HAP-1 (cell line): ENCODE results near the gene VEPH1.

ENCODE experiments used
- DNase-seq, 2 experiments: peaks; one replicate each; pipeline ENCODE4 v3.0.0-alpha.2; 2016 to 2020; ENCODE audit warnings: low spot score in 2 of 2
- H3K27me3 ChIP-seq: fragments of 250-450 bp; sonication (Bioruptor Pico); 2 replicates; pipeline ENCODE4 v1.5.1; 2020; ENCODE audit warnings: low read depth, mild to moderate bottlenecking, moderate library complexity
- H3K36me3 ChIP-seq: fragments of 250-450 bp; sonication (Bioruptor Pico); replicated peaks from 2 replicates; pipeline ENCODE4 v1.5.1; 2020; ENCODE audit warnings: mild to moderate bottlenecking
- H3K4me1 ChIP-seq: fragments of 250-450 bp; sonication (Bioruptor Pico); 2 replicates; pipeline ENCODE4 v1.5.1; 2020; ENCODE audit warnings: mild to moderate bottlenecking
- H3K4me3 ChIP-seq: fragments of 250-450 bp; sonication (Bioruptor Pico); 2 replicates; pipeline ENCODE4 v1.5.1; 2020; ENCODE audit warnings: mild to moderate bottlenecking, moderate library complexity
- H3K9me3 ChIP-seq: fragments of 250-450 bp; sonication (Bioruptor Pico); 2 replicates; pipeline ENCODE4 v1.5.1; 2020; ENCODE audit warnings: mild to moderate bottlenecking, moderate library complexity
- in situ Hi-C: fragments of 300-500 bp; cut with MboI; formaldehyde crosslinking; loops from 3 replicates; pipeline ENCODE4 v1.14.3; 2020; ENCODE audit warnings: low sequenced_read_pairs, inconsistent platforms, mixed read lengths

Gene VEPH1

DNA sequence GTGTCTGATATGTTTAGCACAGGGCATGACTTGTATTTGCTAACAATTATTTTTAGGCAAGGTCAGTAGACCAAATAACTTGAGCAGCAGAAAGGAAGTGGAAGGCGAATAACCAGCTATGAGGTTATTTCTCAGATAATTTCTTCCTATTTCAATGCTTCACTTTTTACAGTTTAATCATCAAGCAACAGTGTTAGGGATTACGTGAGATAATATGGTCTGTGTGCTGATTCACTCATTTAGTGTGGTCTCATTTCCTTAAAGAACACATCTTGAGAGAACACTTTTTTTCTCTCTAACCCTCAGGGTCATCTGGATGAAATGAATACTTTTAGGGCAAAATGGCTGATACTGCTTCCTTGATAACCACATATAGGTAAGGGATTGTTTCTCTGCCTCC is 217.2 kb downstream of the VEPH1 start:
- in situ Hi-C loops, result no loop called here
- no peak overlapping the region for H3K4me3 ChIP-seq
- no peaks in the 10 kb centered on the region for H3K36me3 ChIP-seq
- no peak for DNase-seq
- no peaks in the 10 kb centered on the region for H3K27me3 ChIP-seq
- no peaks in the 10 kb centered on the region for H3K4me1 ChIP-seq
- H3K9me3 ChIP-seq, result no peaks in the 10 kb centered on the region

DNA sequence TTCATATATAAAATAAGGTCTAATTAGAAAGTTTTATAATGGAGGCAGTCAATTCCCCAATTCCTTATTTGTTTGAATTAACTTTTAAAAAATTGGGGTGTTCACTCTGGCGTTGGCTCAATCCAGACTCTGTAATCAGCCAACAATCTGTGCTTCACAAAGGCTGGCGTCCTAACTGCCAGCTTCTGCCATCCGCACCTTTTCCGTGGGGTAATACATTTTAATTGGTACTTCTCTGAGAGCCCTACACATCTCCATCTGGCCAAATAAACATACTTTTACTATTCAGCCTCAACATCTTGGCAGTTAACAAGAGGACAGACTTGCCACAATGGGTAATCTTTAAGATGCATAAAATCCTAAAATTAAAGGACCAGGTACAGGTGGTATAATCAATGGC is 218.1 kb downstream of the VEPH1 start:
- in situ Hi-C loops, result no loop called here
- H3K27me3 ChIP-seq, result no peaks in the 10 kb centered on the region
- H3K36me3 ChIP-seq, result no peaks in the 10 kb centered on the region
- H3K4me3 ChIP-seq, result no peak overlapping the region
- H3K4me1 ChIP-seq, result no peaks in the 10 kb centered on the region
- no peaks in the 10 kb centered on the region for H3K9me3 ChIP-seq
- no peak for DNase-seq

DNA sequence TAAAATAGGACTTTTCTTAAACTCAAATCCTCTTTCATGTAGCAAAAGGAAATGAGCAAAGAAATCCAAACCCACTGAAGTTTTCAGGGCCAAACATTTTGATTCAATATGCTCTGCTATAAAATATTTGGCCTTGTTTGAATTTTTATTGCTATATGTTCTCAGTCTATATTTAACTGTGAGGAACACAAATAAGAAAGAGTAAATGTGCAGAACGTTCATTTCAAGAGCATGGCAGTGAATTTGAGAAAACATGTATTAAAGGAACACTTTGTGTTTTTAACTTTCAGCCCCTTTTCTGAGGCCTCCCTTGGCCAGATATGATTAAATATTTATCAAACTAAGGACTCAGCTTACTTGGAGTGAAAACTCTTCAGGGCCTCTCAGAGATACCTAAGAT is 218.5 kb downstream of the VEPH1 start:
- no peak for DNase-seq
- no peaks in the 10 kb centered on the region for H3K4me1 ChIP-seq
- no peak overlapping the region for H3K4me3 ChIP-seq
- H3K9me3 ChIP-seq, result no peaks in the 10 kb centered on the region
- H3K36me3 ChIP-seq, result no peaks in the 10 kb centered on the region
- H3K27me3 ChIP-seq, result no peaks in the 10 kb centered on the region
- in situ Hi-C loops, result no loop called here

DNA sequence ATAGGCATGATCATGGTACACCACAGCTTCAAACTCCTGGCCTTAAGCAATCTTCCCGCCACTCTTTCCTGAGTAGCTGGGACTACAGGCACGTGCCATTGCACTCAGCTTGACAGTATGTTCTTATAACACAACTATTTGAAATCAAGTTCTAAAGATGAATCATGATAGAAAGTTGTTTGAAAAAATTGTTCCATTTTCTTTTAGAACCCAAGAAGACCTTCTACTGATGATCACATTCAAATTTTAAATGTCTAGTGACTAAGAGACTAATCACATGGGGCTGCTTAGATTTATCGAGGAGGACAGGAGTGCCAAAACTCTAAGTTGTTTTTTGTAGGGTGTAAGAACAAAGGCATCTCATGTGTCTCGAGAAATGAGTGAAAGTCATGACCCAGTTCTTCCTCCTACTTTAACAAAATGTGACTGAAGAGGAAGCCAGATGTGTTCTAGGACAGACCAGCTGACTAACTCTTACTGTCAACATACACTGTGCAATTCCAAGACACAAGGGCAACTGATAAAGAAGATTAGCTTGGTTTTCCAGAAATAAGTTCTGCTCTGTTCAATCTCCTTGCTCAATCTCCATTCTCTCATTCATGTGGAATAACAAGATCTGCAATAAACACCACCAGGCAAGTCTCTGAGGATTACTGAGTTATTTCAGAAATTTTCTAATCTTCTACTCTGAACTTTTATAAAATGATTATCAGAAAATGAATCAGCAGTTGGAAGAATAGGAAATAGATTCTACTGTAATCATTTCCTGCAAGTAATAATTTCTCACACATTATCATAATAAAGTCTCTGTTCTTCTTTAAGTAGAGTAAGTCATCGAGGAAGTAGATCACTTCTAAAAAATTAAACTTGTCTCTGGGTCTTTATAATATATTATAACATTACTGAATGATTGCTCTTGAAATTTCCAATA is 220.7 kb downstream of the VEPH1 start:
- H3K4me3 ChIP-seq, result no peak overlapping the region
- in situ Hi-C loops, result no loop called here
- no peak for DNase-seq
- no peaks in the 10 kb centered on the region for H3K9me3 ChIP-seq
- no peaks in the 10 kb centered on the region for H3K36me3 ChIP-seq
- H3K27me3 ChIP-seq, result no peaks in the 10 kb centered on the region
- no peaks in the 10 kb centered on the region for H3K4me1 ChIP-seq

DNA sequence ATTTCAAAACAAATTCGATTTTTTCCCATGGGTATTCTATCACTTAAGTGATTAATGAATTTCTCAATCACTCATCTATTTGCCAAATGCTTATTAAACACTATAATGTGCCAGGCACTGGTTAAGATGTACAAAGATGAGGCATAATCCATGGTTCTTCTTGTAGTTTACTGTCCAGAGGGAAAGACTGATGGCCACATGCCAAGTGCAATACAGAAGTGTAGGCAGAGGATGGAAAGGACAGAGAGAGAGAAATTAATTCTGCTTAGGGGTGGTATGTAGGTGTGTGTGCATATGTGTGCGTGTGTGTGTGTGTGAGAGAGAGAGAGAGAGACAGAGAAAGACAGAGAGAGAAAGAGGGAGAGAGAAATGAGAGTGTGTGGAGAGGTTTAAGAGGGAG is 222.4 kb downstream of the VEPH1 start:
- Histone ChIP-seq H3K9me3 (no peaks in the 10 kb centered on the region), H3K36me3 (no peaks in the 10 kb centered on the region), H3K4me1 (no peaks in the 10 kb centered on the region), H3K4me3 (no peak overlapping the region), H3K27me3 (no peaks in the 10 kb centered on the region)
- in situ Hi-C loops, result no loop called here
- DNase-seq, result no peak

DNA sequence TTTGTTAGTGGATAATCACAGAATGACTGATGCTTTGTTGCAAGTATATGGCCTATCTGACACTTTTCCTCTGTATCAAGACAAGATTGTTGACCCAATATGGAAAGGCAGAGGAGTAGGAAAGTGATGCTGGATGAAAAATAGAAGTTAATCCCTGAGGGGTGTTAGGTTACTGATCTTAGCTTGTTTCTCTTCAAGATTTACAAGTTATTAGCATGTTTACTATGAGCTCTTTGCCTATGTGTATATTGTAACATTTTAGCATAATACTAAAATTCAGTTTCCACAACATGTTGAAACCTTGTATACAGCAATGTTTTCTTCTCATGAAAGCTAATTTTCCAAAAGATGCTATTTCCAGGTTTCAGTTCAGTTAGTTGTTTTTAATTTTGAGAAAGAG is 222.9 kb downstream of the VEPH1 start:
- no peaks in the 10 kb centered on the region for H3K27me3 ChIP-seq
- no peaks in the 10 kb centered on the region for H3K36me3 ChIP-seq
- no peaks in the 10 kb centered on the region for H3K4me1 ChIP-seq
- in situ Hi-C loops, result no loop called here
- H3K9me3 ChIP-seq, result no peaks in the 10 kb centered on the region
- DNase-seq, result no peak
- no peak overlapping the region for H3K4me3 ChIP-seq

DNA sequence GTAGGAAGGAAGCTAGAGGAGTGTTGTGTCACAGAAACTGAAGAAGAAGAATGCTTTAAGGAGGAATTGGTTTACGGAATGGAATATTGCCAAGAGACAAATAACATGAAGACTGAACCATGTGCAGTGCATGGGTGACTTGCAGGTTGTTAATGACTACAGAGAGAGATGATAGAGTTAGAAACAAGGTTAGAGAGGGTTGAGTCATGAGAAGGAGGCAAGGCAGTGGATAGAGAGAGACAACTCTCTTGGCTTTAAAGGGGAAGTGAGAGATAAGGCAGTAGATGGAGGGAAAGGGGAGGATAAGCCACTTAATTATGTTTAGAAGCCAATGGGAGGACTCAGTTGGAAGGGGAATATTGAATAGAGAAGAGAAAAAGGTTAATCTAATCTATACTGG is 224.0 kb downstream of the VEPH1 start:
- H3K9me3 ChIP-seq, result no peaks in the 10 kb centered on the region
- H3K4me3 ChIP-seq, result no peak overlapping the region
- no peaks in the 10 kb centered on the region for H3K4me1 ChIP-seq
- no peaks in the 10 kb centered on the region for H3K27me3 ChIP-seq
- no peaks in the 10 kb centered on the region for H3K36me3 ChIP-seq
- in situ Hi-C loops, result no loop called here
- DNase-seq, result no peak

DNA sequence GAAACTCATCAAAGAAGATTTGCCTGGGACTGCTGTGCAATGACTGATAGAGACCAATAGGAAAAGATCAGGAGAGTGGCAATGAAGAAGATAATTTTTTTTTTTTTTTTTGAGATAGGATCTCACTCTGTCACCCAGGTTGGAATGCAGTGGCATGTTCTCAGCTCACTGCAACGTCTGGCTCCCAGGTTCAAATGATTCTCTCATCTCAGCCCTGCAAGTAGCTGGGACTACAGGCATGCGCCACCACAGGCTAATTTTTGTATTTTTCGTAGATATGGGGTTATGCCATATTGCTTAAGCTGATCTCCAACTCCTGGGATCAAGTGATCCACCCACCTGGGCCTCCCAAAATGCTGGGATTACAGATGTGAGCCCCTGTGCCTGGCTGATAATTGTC is 226.4 kb downstream of the VEPH1 start:
- DNase-seq, result no peak

DNA sequence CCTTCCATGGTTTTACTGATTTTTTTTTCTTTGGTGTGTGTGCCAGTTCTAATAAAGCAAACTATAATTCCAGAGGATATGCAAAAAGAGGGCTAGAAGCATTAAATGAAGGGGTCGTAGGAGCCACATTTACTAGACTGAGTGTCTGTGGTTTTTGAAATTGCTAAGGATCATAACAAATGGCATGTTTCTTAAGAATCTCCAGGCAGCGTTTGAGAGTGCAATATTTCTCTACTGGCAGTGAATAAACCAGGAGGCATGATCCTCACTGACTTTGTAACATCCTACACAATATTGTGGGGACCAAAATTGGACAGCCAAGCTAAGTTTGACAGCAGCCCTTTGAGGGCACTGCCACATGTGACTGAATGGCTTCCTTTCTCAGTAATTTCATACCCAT is 227.4 kb downstream of the VEPH1 start:
- DNase-seq, result no peak
- Histone ChIP-seq H3K9me3 (no peaks in the 10 kb centered on the region), H3K4me3 (no peak overlapping the region), H3K4me1 (no peaks in the 10 kb centered on the region), H3K27me3 (no peaks in the 10 kb centered on the region), H3K36me3 (no peaks in the 10 kb centered on the region)
- in situ Hi-C loops, result no loop called here

More for the DNA sequence above, 226.4 kb downstream of the VEPH1 start:
- Histone ChIP-seq H3K4me3 (no peak overlapping the region), H3K27me3 (no peaks in the 10 kb centered on the region), H3K9me3 (no peaks in the 10 kb centered on the region), H3K36me3 (no peaks in the 10 kb centered on the region), H3K4me1 (no peaks in the 10 kb centered on the region)
- in situ Hi-C loops, result no loop called here

DNA sequence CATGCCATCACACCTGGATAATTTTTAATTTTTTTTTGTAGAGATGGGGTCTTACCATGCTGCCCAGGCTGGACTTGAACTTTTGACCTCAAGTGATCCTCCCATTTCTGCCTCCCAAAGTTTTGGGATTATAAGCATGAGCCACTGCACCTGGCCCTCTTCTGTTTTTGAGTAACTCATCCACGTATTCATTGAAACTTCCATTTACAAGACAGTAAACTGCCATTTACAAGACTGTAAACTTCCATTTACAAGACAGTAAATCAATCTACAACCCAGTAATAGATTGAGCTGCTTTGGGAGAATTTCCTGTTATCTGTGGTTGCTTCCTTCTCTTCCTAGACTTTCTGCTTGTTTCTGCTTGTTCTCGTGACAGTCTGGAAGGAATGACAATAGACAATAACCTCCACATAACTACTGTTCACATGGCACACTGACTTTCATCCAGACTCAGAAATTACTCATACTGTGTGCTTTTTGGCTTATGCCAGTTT is 228.5 kb downstream of the VEPH1 start:
- Histone ChIP-seq H3K9me3 (no peaks in the 10 kb centered on the region), H3K36me3 (no peaks in the 10 kb centered on the region), H3K4me1 (no peaks in the 10 kb centered on the region), H3K27me3 (no peaks in the 10 kb centered on the region), H3K4me3 (no peak overlapping the region)
- peak; percentile 28 to 67 for DNase-seq
- in situ Hi-C loops, result no loop called here

DNA sequence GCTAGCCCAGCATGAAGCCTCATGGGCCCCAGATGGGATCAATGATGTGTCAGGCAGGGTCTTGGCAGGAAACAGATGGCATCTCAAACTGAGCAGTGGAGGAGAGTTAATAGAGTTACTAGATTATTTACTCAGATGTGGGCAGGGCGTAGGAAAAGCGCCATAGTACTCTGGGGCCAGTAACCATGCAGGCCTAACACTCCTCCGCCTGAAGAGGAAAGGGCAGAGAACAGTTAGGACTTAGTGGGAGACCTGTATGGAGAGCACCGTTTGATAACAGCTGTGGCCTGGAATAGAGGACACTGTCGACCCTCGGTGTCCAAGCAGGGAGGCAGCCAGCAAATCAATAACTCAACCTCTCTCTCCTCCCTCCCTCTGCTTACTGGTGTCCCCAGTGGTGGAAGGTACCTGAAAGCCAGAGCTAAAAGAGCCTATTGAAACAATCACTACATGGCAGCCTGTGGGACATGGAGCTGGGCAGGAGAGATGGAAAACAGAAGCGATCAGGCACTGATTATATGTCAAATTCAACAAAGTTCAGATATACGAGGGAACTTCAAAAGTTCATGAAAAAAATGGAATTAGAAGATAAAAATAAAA is 231.8 kb downstream of the VEPH1 start:
- H3K36me3 ChIP-seq, result no peaks in the 10 kb centered on the region
- H3K4me1 ChIP-seq, result no peaks in the 10 kb centered on the region
- H3K27me3 ChIP-seq, result no peaks in the 10 kb centered on the region
- H3K4me3 ChIP-seq, result no peak overlapping the region
- in situ Hi-C loops, result no loop called here
- H3K9me3 ChIP-seq, result no peaks in the 10 kb centered on the region
- no peak for DNase-seq

DNA sequence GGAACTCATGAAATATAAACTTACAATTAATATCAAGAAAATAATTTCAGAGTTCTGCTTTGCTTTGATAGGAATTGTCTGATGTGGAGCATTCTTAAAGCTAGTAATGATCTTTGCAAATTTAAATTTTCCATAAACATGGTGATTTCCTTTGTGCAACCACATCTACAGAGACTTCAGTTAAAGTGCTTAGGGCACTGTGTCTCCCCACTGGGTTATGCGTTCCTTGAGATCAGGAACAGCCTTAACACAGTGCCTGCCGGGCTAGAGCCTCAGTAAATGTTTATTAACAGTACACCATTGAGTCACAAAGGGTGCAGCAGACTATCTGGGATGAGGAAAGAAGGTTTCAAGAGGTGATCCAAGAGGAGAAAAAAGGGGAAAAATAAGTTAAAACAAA is 235.2 kb downstream of the VEPH1 start:
- DNase-seq, result no peak
- peaks cover 4% of the 10 kb centered on the region for H3K4me1 ChIP-seq
- H3K27me3 ChIP-seq, result no peaks in the 10 kb centered on the region
- H3K4me3 ChIP-seq, result no peak overlapping the region
- no peaks in the 10 kb centered on the region for H3K36me3 ChIP-seq
- H3K9me3 ChIP-seq, result no peaks in the 10 kb centered on the region
- in situ Hi-C loops, result no loop called here

DNA sequence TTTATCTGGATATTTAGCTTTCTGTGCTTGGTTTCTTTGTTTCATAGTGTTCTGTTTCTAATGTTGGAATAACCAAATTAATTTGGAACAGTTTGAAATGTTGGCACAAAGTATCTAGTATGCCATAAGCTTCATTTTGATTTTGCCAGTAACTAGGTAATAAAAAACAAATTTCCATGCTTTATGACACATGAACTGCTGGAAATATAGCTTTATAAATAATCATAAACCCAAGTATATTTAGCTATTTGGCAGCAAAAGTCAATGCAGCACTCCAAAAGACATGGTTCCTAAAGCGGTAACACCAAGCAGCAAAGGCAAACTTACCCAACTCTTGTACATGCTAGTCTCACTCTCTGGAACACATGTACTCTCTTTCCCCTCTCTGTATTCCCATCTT is 237.3 kb downstream of the VEPH1 start:
- Histone ChIP-seq H3K4me3 (no peak overlapping the region), H3K9me3 (no peaks in the 10 kb centered on the region), H3K27me3 (no peaks in the 10 kb centered on the region), H3K4me1 (peaks cover 21% of the 10 kb centered on the region), H3K36me3 (no peaks in the 10 kb centered on the region)
- DNase-seq, result no peak
- in situ Hi-C loops, result no loop called here

DNA sequence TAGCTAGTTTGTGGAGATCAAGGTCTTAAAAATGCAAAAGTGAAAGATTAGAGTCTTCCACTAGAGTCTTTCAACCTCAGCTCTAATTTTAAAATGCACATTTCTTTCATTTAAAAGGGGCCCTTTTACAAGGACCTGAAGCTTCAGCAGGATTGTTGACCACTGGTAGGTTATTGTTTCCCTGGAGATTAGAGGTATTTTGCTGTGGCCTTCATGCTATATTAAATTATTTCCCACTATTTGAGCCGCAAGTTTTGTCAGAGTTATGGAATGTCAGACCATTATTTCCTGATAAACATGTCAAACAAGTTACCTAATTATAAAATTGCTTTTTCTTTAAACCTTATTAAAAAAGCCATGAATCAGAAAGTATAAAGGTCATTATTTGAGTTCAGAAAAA is 240.2 kb downstream of the VEPH1 start:
- H3K9me3 ChIP-seq, result no peaks in the 10 kb centered on the region
- H3K27me3 ChIP-seq, result no peaks in the 10 kb centered on the region
- DNase-seq, result peak in 1 of 2 experiments; percentile 69
- no peaks in the 10 kb centered on the region for H3K36me3 ChIP-seq
- no peak overlapping the region for H3K4me3 ChIP-seq
- in situ Hi-C loops, result no loop called here
- H3K4me1 ChIP-seq, result peaks cover 22% of the 10 kb centered on the region
